Lung (tissue), 12 donors: ENCODE measurements around the gene TTI1. TPM values are rescaled to one million over a fixed set of nuclear protein-coding genes. Genes with fewer than 3 reads are reported as not detected.

Experiments
- ATAC-seq: fragments of 200-7000 bp; cut with Tn5 transposase; one replicate; pipeline ENCODE4 v1.9.1; 2020; ENCODE audit warnings: moderate number of reproducible peaks; ENCODE audit not compliant: insufficient read depth, low FRiP score
- DNase-seq, 3 donors: peaks; one replicate each; pipeline ENCODE4 v3.0.0-alpha.2; 2013 to 2017
- H3K27ac ChIP-seq, 2 donors: one replicate each; pipeline ENCODE4 v1.5.1; 2013; ENCODE audit warnings: mild to moderate bottlenecking in 2 of 2, moderate library complexity in 2 of 2, control low read depth in 1 of 2, inconsistent platforms in 1 of 2, low read depth in 1 of 2, low read length in 1 of 2
- H3K27me3 ChIP-seq, 3 donors: one replicate each; pipeline ENCODE4 v1.5.1; 2013; ENCODE audit warnings: low read length in 2 of 3; ENCODE audit not compliant: control insufficient read depth in 3 of 3, insufficient read depth in 3 of 3
- H3K36me3 ChIP-seq, 4 donors: one replicate each; pipeline ENCODE4 v1.5.1; 2013; ENCODE audit warnings: low read length in 4 of 4, mild to moderate bottlenecking in 1 of 4, moderate library complexity in 1 of 4; ENCODE audit not compliant: control insufficient read depth in 4 of 4, insufficient read depth in 4 of 4
- H3K4me1 ChIP-seq, 5 donors: one replicate each; pipeline ENCODE4 v1.5.1; 2013; ENCODE audit warnings: low read length in 5 of 5, mild to moderate bottlenecking in 2 of 5, moderate library complexity in 1 of 5; ENCODE audit not compliant: control insufficient read depth in 5 of 5, insufficient read depth in 5 of 5
- H3K4me3 ChIP-seq: one replicate; pipeline ENCODE4 v1.5.1; 2013; ENCODE audit warnings: mild to moderate bottlenecking, control low read depth, moderate library complexity
- H3K9ac ChIP-seq, 2 donors: one replicate each; pipeline ENCODE4 v1.5.1; 2013; ENCODE audit warnings: low read length in 2 of 2, control low read depth in 1 of 2; ENCODE audit not compliant: insufficient read depth in 1 of 2
- H3K9me3 ChIP-seq, 4 donors: one replicate each; pipeline ENCODE4 v1.5.1; 2013; ENCODE audit warnings: low read length in 3 of 4, mild to moderate bottlenecking in 1 of 4, moderate library complexity in 1 of 4; ENCODE audit not compliant: control insufficient read depth in 4 of 4, insufficient read depth in 3 of 4
- whole genome bisulfite sequencing, 2 donors: extraction: QIAGEN DNeasy Blood & Tissue Kit; methylation state at CpG; one replicate each; pipeline ENCODE4 v1.1.7; 2013; 5-methylcytosine and 5-hydroxymethylcytosine counted together
- polyA plus RNA-seq, 2 donors: library from polyadenylated mRNA; stranded (reverse); fragments of 200-250 nt; gene quantifications; one replicate each; pipeline ENCODE4 v1.2.1, GENCODE V29; 2013
- total RNA-seq, 2 donors: library from RNA; depleted of rRNA in 1 of 2; stranded (reverse); fragments of >200 nt in 1 of 2; gene quantifications; one replicate each; pipeline ENCODE4 v1.2.1, GENCODE V29; 2014 to 2021
- TF ChIP-seq, protein P1 (sequence below): IDR thresholded peaks from 2 replicates; pipeline ENCODE4 v1.5.1; 2012; ENCODE audit warnings: mild to moderate bottlenecking; ENCODE audit errors: control extremely low read depth, extremely low read depth
- donor health status: control.
- donor health status: control.
- donor health status: Bipolar disorder and iron deficiency.
- donor health status: healthy.
- donor health status: DM: yes; HTN: yes; CAD: no.

The TTI1 gene
- total and polyA plus RNA-seq, 4 donors, result 6.7 to 33.8 (median 15.5) TPM

DNA sequence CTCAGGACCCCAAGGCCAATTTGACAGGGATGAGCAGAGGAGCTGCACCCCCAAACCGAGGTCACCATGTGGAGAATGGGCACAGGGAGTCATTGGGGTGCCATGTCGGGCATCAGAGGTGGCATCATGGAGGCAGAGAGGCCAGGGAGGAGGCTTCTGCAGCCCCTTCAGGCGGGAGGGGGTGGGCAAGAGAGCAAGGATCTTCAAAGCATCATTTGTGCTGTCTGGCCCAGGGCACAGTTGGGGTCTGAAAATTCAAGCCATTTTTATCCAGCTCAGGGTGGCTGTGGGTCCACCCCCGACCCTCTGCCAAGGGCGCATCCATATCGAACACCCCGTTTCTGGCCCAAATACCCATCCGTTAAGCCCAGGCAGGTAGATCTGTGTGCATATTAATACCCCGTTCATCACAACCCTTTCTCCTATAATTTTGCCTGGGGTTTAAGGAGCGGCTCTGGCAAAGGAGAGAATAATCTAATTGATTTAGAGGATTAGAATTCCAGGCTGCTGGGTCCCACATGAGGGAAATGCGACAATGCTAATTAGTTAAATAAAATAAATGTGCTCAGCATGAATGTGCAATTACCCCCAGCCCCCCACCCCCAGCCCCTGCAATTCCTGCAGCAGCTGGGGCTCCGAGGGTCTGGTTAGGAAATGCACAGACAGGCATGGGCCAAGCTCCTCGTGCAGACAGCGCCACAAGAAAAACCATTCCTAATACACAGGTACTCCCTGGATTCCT lies 98.5 kb downstream of the TTI1 start:
- Histone ChIP-seq H3K9me3 (no peaks in the 10 kb centered on the region), H3K27me3 (peaks cover 0 to 2% (median 0%) of the 10 kb centered on the region in 3 donors), H3K9ac (no peak overlapping the region), H3K27ac (no peak overlapping the region), H3K4me3 (no peak overlapping the region), H3K4me1 (no peaks in the 10 kb centered on the region), H3K36me3 (no peaks in the 10 kb centered on the region)
- no peak for DNase-seq
- TF ChIP-seq, protein P1, sequence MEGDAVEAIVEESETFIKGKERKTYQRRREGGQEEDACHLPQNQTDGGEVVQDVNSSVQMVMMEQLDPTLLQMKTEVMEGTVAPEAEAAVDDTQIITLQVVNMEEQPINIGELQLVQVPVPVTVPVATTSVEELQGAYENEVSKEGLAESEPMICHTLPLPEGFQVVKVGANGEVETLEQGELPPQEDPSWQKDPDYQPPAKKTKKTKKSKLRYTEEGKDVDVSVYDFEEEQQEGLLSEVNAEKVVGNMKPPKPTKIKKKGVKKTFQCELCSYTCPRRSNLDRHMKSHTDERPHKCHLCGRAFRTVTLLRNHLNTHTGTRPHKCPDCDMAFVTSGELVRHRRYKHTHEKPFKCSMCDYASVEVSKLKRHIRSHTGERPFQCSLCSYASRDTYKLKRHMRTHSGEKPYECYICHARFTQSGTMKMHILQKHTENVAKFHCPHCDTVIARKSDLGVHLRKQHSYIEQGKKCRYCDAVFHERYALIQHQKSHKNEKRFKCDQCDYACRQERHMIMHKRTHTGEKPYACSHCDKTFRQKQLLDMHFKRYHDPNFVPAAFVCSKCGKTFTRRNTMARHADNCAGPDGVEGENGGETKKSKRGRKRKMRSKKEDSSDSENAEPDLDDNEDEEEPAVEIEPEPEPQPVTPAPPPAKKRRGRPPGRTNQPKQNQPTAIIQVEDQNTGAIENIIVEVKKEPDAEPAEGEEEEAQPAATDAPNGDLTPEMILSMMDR, result no peak
- 87 to 91% methylated on average over 14 of the region's 14 CpGs for WGBS, 2 donors
- no peak for ATAC-seq

DNA sequence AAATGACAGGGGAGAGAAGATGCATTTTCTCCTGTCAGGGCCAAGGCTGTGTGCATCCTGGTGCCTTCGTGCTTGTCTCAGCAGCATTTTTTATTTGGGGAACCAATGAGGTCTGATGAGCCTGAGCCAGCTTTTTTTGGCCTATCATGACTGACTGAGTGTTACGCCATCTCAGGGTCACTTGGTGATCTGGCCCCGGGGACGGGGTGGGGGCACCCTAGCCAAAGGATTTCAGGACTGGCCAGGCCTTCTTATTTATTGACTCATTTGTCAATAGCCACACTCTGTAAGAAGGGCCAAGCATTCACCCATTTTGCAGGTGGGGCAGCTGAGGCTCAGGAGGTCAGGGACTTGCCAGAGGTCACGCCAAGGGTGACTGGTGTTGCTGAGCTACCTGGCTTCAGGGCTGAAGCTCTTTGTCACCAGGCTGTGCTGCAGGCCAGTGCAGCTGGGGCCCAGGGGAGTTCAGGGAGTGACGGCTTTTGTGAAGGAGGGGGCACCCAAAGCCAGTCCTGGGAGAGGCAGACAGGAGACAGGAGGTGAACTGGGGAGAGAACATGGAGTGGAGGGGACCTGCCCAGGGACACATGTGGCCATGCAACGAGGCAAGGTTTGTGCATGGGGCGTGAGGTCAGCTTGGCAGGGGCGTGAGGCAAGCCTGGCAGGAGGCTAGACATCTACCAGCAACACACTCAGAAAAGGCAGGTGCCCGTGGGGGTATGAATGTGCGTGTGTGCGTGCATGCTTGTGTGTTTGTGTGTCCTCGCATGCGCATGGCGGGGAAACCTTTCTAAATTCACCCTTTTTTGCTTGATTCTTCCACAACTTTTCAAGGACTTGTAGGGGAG lies 99.2 kb downstream of the TTI1 start:
- ATAC-seq (no peak), DNase-seq (no peak)
- TF ChIP-seq, protein P1, result no peak
- Histone ChIP-seq H3K36me3 (no peaks in the 10 kb centered on the region), H3K27me3 (peaks cover 0 to 2% (median 0%) of the 10 kb centered on the region in 3 donors), H3K27ac (no peak overlapping the region), H3K4me3 (no peak overlapping the region), H3K9ac (no peak overlapping the region), H3K4me1 (no peaks in the 10 kb centered on the region), H3K9me3 (no peaks in the 10 kb centered on the region)
- WGBS, 2 donors, result 88 to 89% methylated on average over 15 of the region's 15 CpGs

Other genes with a start within 250 kb of the TTI1 start
- 10 to 100 TPM in 1 of 2 donors, 1 to 10 TPM in 1; 8.0 to 71.6 TPM for gene VSTM2L, start 130.3 kb downstream of the TTI1 start, total RNA-seq
- gene VSTM2L, start 130.3 kb downstream of the TTI1 start, polyA plus RNA-seq, result 10 to 100 TPM; 24.8 to 38.0 TPM
- gene RPRD1B, start 290 bp upstream of the TTI1 start, total RNA-seq, result 10 to 100 TPM; 32.8 to 58.6 TPM
- gene RPRD1B, start 290 bp upstream of the TTI1 start, polyA plus RNA-seq, result 10 to 100 TPM in 1 of 2 donors, 1 to 10 TPM in 1; 6.8 to 20.4 TPM
- 100 to 1,000 TPM; 194 to 476 TPM for gene TGM2, start 131.8 kb upstream of the TTI1 start, total RNA-seq
- gene TGM2, start 131.8 kb upstream of the TTI1 start, polyA plus RNA-seq, result 100 to 1,000 TPM in 1 of 2 donors, 10 to 100 TPM in 1; 85.0 to 457 TPM
- gene KIAA1755, start 227.3 kb upstream of the TTI1 start, total RNA-seq, result 1 to 10 TPM; 1.9 to 2.0 TPM
- under 1 TPM; 0.33 to 0.75 TPM for gene KIAA1755, start 227.3 kb upstream of the TTI1 start, polyA plus RNA-seq